ENCODE measurements around the gene MAGEB3. TPM values are rescaled to one million over a fixed set of nuclear protein-coding genes. Genes with fewer than 3 reads are reported as not detected.
A peak's percentile ranks its signal among the peaks of the same experiment; 100 is the strongest.

The MAGEB3 gene
- total RNA-seq, 4 donors from 2014 or later = not detected

GRCh38 chrX:30270639-30271038 lies 40.2 kb downstream of the MAGEB3 start:
- 62 to 86% methylated on average over 3 of the region's 3 CpGs for WGBS, 2 donors
- Histone ChIP-seq H3K4me1 (no peaks in the 10 kb centered on the region), H3K27me3 (no peaks in the 10 kb centered on the region), H3K9me3 (no peaks in the 10 kb centered on the region), H3K4me3 (no peak overlapping the region), H3K36me3 (no peaks in the 10 kb centered on the region), H3K27ac (no peak overlapping the region)
- TF ChIP-seq POLR2A (IDR thresholded peaks at IDR 0.05) = no peak
- TF ChIP-seq, protein P1, sequence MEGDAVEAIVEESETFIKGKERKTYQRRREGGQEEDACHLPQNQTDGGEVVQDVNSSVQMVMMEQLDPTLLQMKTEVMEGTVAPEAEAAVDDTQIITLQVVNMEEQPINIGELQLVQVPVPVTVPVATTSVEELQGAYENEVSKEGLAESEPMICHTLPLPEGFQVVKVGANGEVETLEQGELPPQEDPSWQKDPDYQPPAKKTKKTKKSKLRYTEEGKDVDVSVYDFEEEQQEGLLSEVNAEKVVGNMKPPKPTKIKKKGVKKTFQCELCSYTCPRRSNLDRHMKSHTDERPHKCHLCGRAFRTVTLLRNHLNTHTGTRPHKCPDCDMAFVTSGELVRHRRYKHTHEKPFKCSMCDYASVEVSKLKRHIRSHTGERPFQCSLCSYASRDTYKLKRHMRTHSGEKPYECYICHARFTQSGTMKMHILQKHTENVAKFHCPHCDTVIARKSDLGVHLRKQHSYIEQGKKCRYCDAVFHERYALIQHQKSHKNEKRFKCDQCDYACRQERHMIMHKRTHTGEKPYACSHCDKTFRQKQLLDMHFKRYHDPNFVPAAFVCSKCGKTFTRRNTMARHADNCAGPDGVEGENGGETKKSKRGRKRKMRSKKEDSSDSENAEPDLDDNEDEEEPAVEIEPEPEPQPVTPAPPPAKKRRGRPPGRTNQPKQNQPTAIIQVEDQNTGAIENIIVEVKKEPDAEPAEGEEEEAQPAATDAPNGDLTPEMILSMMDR (IDR thresholded peaks at IDR 0.05) = no peak
- no peak for DNase-seq
- intact Hi-C loops (cut with DNase I) = no loop called here

DNA sequence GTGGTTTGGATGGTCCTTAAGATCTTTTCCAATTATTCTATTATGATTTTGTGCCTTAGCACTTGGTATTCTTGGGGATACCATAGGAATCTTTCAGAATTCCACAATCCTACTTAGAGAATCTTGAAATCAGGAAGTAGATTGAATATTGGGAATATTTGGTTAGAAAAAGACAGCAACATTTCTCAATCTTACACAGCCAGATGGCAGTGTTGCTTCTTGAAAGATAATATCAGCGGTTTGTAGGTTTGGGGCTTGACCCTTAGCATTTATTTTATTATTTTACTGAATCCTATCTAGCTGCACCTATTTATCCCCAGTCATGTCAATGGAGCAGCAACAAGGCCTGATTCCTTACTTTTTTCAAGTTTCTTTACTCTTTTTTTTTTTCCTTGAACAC lies 45.0 kb downstream of the MAGEB3 start:
- Histone ChIP-seq H3K36me3 (no peaks in the 10 kb centered on the region), H3K4me3 (no peak overlapping the region), H3K27ac (no peak overlapping the region), H3K27me3 (no peaks in the 10 kb centered on the region), H3K4me1 (no peaks in the 10 kb centered on the region), H3K9me3 (no peaks in the 10 kb centered on the region)
- intact Hi-C loops (cut with DNase I) = no loop called here
- no peak for DNase-seq
- TF ChIP-seq POLR2A (IDR thresholded peaks at IDR 0.05) = no peak
- TF ChIP-seq, protein P1 (IDR thresholded peaks at IDR 0.05) = peak in 2 of 6 experiments; percentile 11 to 15
- 0 to 6% methylated on average over 1 of the region's 1 CpG for WGBS, 2 donors

DNA sequence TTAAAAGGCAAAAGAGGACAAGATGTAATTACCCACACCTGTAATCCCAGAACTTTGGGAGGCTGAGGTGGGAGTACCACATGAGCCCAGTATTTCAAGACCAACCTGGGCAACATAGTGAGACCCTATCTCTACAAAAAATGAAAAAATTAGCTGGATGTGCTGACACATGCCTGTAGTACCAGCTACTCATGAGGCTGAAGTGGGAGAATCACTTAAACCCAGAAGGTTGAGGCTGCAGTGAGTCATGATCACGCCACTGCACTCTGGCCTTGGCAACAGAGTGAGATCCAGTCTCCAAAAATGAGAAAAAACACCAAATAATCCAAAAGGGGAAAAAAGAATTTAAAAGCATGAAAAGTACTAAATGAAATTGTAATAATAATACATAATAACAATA lies 47.9 kb downstream of the MAGEB3 start:
- no peaks in the 10 kb centered on the region for H3K36me3 ChIP-seq
- 50 to 63% methylated on average over 1 of the region's 1 CpG for WGBS, 2 donors
- intact Hi-C loops (cut with DNase I) = no loop called here

DNA sequence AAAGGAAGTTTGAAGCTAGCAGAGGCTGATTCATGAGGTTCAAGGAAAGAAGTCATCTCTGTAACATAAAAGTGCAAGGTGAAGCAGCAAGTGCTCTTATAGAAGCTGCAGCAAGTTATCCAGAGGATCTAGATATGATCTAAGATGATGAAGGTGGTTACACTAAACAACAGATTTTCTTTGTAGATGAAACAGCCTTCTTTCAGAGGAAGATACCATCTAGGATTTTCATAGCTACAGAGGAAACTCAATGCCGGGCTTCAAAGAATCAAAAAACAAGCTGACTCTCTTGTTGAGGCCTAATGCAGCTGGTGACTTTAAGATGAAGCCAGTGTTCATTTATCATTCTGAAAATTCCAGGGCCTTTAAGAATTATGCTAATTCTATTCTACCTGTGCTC lies 50.0 kb downstream of the MAGEB3 start:
- TF ChIP-seq, protein P1 (IDR thresholded peaks at IDR 0.05) = no peak
- TF ChIP-seq POLR2A (IDR thresholded peaks at IDR 0.05) = no peak
- Histone ChIP-seq H3K9me3 (no peaks in the 10 kb centered on the region), H3K4me3 (no peak overlapping the region), H3K4me1 (no peaks in the 10 kb centered on the region), H3K27ac (no peak overlapping the region), H3K36me3 (no peaks in the 10 kb centered on the region), H3K27me3 (no peaks in the 10 kb centered on the region)
- DNase-seq = no peak
- intact Hi-C loops (cut with DNase I) = no loop called here
- WGBS, 2 donors = 67 to 100% methylated on average over 1 of the region's 1 CpG

More for the DNA sequence above, 47.9 kb downstream of the MAGEB3 start:
- Histone ChIP-seq H3K27ac (no peak overlapping the region), H3K9me3 (no peaks in the 10 kb centered on the region), H3K27me3 (no peaks in the 10 kb centered on the region), H3K4me1 (no peaks in the 10 kb centered on the region), H3K4me3 (no peak overlapping the region)
- no peak for DNase-seq
- TF ChIP-seq, protein P1 (IDR thresholded peaks at IDR 0.05) = no peak
- TF ChIP-seq POLR2A (IDR thresholded peaks at IDR 0.05) = no peak

DNA sequence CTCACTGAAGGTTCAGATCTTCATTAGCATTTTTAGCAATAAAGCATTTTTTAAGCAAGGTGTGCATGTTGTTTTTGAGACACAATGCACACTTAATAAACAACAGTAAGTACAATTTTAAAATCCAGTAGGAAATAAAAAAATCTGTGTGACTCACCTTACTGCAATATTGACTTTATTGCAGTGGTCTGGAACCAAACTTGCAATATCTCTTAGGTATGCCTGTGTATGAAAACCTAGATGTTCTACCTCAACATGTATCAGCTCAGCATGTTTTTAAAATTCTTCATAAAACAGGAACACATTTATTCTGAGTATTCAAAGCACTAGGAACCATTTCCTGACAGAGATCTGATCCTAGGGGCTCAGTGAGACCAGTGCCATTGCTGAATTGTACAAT lies 52.1 kb downstream of the MAGEB3 start:
- Histone ChIP-seq H3K4me3 (no peak overlapping the region), H3K36me3 (no peaks in the 10 kb centered on the region), H3K4me1 (no peaks in the 10 kb centered on the region), H3K27me3 (no peaks in the 10 kb centered on the region), H3K27ac (no peak overlapping the region), H3K9me3 (no peaks in the 10 kb centered on the region)
- TF ChIP-seq POLR2A (IDR thresholded peaks at IDR 0.05) = no peak
- TF ChIP-seq, protein P1 (IDR thresholded peaks at IDR 0.05) = no peak
- intact Hi-C loops (cut with DNase I) = no loop called here
- DNase-seq = no peak

Measured in esophagus squamous epithelium (tissue), 5 donors.